ENCODE measurements around the gene PARD3. TPM values are rescaled to one million over a fixed set of nuclear protein-coding genes. Genes with fewer than 3 reads are reported as not detected.

The PARD3 gene
- total and polyA plus RNA-seq, 2 donors (not counting 3 experiments of a cell fraction or from before 2014, with no cell fraction given) = 7.3 to 24.1 TPM

- H3K79me2 ChIP-seq (ENCODE audit: control insufficient read depth, insufficient read depth, low read length) = no peaks in the 10 kb centered on the region
- H4K20me1 ChIP-seq (replicated peaks; ENCODE audit: control insufficient read depth, extremely low read depth, insufficient read depth, low read length) = no peaks in the 10 kb centered on the region
- POLR2A ChIA-PET = no interaction called here
- no peak for DNase-seq (ENCODE audit: low read depth, low spot score)
- no peak overlapping the region for H2AFZ ChIP-seq (ENCODE audit: low read depth, low read length)
- no peak overlapping the region for H3K27ac ChIP-seq (ENCODE audit: insufficient read depth, low read depth, low read length)
- H3K4me2 ChIP-seq (ENCODE audit: insufficient read depth, low read length) = no peak overlapping the region
- FAIRE-seq = no peak
- H3K9me3 ChIP-seq (replicated peaks; ENCODE audit: control insufficient read depth, insufficient read depth, low read length) = no peaks in the 10 kb centered on the region
- H3K27me3 ChIP-seq (ENCODE audit: control insufficient read depth in 2 of 2, insufficient read depth in 2 of 2, low read length in 2 of 2) = no peaks in the 10 kb centered on the region
- no peak overlapping the region for H3K9ac ChIP-seq (replicated peaks; ENCODE audit: extremely low read depth, insufficient read depth, low read length)
- H3K9me1 ChIP-seq (replicated peaks; ENCODE audit: control insufficient read depth, extremely low read depth, insufficient read depth, low read length) = no peaks in the 10 kb centered on the region
- dilution Hi-C loops (cut with MboI; ENCODE audit: extremely low pct_ligation_motif_present, low sequenced_read_pairs) = no loop called here
- H3K36me3 ChIP-seq (ENCODE audit: control insufficient read depth in 2 of 2, extremely low read depth in 1 of 2, insufficient read depth in 2 of 2, low read length in 2 of 2) = no peaks in the 10 kb centered on the region
- BruUV-seq (replicated peaks) = no TSS peak
- no peak overlapping the region for H3K4me3 ChIP-seq (replicated peaks in 1 of 3; ENCODE audit: insufficient read depth in 1 of 3, low read depth in 1 of 3, low read length in 3 of 3)
- CTCF ChIA-PET = interaction anchor here (0.8 kb wide), 1 partner anchor 9 kb away, joined by 5 read pairs; no protein-coding TSS in a partner anchor
- intact Hi-C loops (cut with micrococcal nuclease) = no loop called here
- TF ChIP-seq MAX (IDR thresholded peaks at IDR 0.05; ENCODE audit: insufficient read depth, insufficient read length) (no peak), JUN (IDR thresholded peaks at IDR 0.05; ENCODE audit: borderline replicate concordance, insufficient read depth, insufficient read length, low read depth) (no peak), MYC (IDR thresholded peaks at IDR 0.05; ENCODE audit: low read depth, low read length) (no peak), EZH2 (IDR thresholded peaks at IDR 0.05; ENCODE audit: borderline replicate concordance, low read depth, low read length, severe bottlenecking) (no peak), CTCF (IDR thresholded peaks at IDR 0.05; ENCODE audit: extremely low read depth in 1 of 2, insufficient read depth in 1 of 2, low read depth in 1 of 2, low read length in 2 of 2) (no peak), FOS (IDR thresholded peaks at IDR 0.05; ENCODE audit: borderline replicate concordance, insufficient read depth, low read length) (no peak), GATA2 (IDR thresholded peaks at IDR 0.05; ENCODE audit: insufficient read depth, insufficient read length, low read depth, low read length) (no peak), POLR2A (IDR thresholded peaks at IDR 0.05; ENCODE audit: low read depth, low read length) (no peak), POLR2AphosphoS5 (IDR thresholded peaks at IDR 0.05; ENCODE audit: insufficient read depth, low read depth, low read length) (no peak)
- no peaks in the 10 kb centered on the region for H3K4me1 ChIP-seq (ENCODE audit: control insufficient read depth, extremely low read depth, insufficient read depth, low read length)
Measured at GRCh38 chr10:34629084-34629483, 186.0 kb downstream of the PARD3 start.
